Melanocyte of skin (primary cell): ENCODE data around the gene SGO1. TPM values are rescaled to one million over a fixed set of nuclear protein-coding genes. Genes with fewer than 3 reads are reported as not detected.

ENCODE experiments used
- small RNA-seq, 2 donors: library from RNA; depleted of rRNA; stranded (forward); fragments of <200 nt; gene quantifications; one replicate each; pipeline ENCODE3, GENCODE V24; 2012
- total RNA-seq, 2 donors: library from RNA; depleted of rRNA; stranded (reverse); fragments of >200 nt; gene quantifications; 2 replicates each; pipeline ENCODE4 v1.2.3, GENCODE V29; 2012

SGO1 gene
- 10 to 100 TPM; 10.3 to 16.0 TPM for total RNA-seq

DNA sequence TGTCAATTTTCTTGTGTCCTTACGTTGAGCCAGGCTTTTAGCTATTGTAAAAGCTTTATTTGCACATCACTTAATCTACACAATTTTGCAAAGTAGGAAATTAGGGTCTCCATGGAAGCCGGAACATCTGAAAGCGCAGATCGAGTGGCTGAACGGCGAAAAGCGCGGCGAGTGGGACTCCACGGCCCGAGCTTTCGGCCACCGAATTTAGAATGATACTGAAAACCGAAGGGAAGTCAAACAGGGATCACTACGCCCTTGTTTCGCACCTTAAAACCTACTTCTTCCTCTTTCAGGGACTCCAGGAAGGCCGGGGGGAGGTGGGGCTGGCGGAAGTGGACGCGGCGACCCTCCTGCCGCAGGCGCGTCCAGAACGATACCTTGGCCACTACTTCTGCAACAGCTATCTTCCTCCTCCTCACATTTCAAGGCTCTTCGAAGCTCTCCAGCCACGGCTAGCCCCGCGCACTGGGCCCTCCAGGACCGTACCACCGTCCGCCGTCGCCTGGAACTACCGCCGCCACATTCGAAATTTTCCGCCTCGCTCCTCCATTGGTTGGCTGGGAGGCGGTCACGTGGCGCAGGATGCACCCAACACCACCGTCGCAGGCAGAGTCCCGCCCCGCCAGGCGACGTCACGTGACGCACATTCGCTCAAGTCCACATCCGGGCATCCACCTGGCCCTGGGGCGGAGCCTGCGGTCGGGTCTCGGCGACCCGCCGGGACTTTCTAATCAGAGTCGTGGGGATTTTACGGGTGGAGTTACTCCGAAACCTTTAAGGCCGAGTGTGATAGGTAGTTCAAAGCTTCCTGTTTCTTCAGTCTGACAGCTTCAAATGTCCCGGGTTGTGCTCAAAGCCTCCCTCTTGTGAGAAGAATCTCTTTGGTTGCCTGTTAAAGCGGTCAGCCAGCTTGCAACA, at the start of gene SGO1:
SGO1 (minus strand) TSS at position 528 of the 921 bp plus-strand sequence. CDS start 2,179 bp downstream, outside the sequence.

Small RNA genes within 50 kb of the gene (small RNA-seq; reads per million reads assigned to genes)
- gene MIR3135A: 0 to 0.06 reads per million in 2 donors

Other genes with a start within 250 kb of the SGO1 start
- gene RAB5A, start 239.1 kb downstream of the SGO1 start, total RNA-seq: 100 to 1,000 TPM in 1 of 2 donors, 10 to 100 TPM in 1; 63.7 to 130 TPM
- not detected for gene PP2D1, start 173.9 kb downstream of the SGO1 start, total RNA-seq
- gene KAT2B, start 145.8 kb downstream of the SGO1 start, total RNA-seq: 10 to 100 TPM; 44.4 to 70.6 TPM